ENCODE results near the gene CCDC88C. TPM values are rescaled to one million over a fixed set of nuclear protein-coding genes. Genes with fewer than 3 reads are reported as not detected.

Gene CCDC88C
- total and polyA plus RNA-seq, 12 donors = 2.2 to 8.4 (median 4.9) TPM

DNA sequence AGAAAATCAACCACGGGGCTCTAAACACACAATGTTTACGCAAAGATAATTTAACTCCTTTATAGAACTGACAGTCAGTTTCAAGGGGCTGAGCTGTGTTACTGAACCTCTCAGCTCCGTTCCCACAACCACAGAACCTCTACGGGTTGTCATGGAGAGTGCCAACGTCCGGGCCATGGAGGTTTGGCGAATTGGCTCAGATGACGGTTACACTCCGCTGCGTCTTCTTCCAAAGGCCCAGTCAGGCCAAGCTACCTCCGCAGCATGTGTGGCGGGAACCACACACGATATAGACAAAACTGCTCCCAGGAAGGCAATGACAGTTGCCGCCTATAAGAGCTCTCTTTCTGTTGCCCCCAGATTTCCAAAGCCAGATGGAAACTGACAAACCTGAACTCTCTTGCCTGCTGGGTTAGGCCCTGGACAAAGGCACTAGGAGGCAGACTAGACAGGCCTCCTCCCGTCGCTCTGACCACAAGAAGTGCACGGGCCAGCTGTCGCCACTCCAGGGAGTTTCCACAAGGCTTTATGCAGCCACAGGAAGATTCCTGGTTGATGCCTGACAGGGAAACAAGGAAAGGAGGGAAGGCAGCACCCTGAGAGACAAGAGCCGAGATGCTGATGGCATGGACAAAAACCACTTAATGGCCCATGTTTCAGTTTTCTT, 30.3 kb downstream of the CCDC88C start:
- ATAC-seq (peak in 2 of 8 donors; percentile 50 to 53), DNase-seq (no peak)
- H3K9me3 ChIP-seq = no peaks in the 10 kb centered on the region
- H3K4me1 ChIP-seq = peaks cover 0 to 58% (median 7%) of the 10 kb centered on the region in 9 donors
- peaks cover 0 to 46% (median 4%) of the 10 kb centered on the region in 7 donors for H3K27me3 ChIP-seq
- no peak overlapping the region for H3K4me3 ChIP-seq
- TF ChIP-seq, protein P1, sequence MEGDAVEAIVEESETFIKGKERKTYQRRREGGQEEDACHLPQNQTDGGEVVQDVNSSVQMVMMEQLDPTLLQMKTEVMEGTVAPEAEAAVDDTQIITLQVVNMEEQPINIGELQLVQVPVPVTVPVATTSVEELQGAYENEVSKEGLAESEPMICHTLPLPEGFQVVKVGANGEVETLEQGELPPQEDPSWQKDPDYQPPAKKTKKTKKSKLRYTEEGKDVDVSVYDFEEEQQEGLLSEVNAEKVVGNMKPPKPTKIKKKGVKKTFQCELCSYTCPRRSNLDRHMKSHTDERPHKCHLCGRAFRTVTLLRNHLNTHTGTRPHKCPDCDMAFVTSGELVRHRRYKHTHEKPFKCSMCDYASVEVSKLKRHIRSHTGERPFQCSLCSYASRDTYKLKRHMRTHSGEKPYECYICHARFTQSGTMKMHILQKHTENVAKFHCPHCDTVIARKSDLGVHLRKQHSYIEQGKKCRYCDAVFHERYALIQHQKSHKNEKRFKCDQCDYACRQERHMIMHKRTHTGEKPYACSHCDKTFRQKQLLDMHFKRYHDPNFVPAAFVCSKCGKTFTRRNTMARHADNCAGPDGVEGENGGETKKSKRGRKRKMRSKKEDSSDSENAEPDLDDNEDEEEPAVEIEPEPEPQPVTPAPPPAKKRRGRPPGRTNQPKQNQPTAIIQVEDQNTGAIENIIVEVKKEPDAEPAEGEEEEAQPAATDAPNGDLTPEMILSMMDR (IDR thresholded peaks at IDR 0.05) = no peak
- no peaks in the 10 kb centered on the region for H3K36me3 ChIP-seq
- WGBS, 2 donors = 68 to 70% methylated on average over 19 of the region's 19 CpGs
- intact Hi-C loops (cut with DNase I) = no loop called here
- no peak overlapping the region for H3K27ac ChIP-seq

DNA sequence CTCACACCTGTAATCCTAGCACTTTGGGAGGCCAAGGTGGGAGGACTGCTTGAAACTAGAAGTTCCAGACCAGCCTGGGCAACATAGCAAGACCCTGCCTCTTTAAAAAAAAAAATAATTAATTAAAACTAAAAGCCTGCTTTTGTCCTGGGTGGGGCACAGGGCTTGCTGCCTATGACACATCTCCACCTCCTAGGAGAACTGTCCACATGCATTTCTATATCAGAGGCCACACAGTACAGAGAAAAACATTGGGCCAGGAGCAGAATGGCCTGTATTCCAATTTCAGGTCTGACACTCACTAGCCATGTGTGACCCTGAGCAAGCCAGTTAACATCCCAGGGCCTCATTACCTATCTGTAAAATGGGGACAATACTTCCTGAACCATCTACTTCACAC, 31.9 kb downstream of the CCDC88C start:
- ATAC-seq = no peak
- Histone ChIP-seq H3K27me3 (peaks cover 0 to 31% (median 4%) of the 10 kb centered on the region in 7 donors), H3K9me3 (no peaks in the 10 kb centered on the region), H3K4me1 (peaks cover 0 to 51% (median 11%) of the 10 kb centered on the region in 9 donors), H3K36me3 (no peaks in the 10 kb centered on the region), H3K27ac (no peak overlapping the region), H3K4me3 (no peak overlapping the region)
- DNase-seq = no peak
- intact Hi-C loops (cut with DNase I) = no loop called here
- TF ChIP-seq, protein P1 (IDR thresholded peaks at IDR 0.05) = no peak

DNA sequence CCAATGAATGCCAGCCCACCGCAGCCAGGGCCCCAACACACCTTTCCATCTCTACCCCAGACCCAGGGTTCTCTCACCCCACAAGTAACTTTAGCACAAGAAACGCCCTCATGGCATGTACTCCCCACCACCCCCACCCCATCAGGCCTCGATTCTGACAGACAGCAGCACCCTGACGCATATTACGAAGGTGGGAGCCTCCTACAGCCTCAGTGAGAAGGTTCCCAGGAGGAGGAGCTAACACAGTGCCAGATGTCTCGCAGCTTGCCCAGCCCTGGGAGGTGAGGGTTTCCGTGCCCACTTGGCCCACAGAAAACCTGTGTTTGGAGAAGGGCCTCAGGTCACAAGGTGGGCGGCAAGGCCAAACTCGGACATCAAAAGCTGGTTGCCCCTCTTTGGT, 32.4 kb downstream of the CCDC88C start:
- Histone ChIP-seq H3K4me3 (no peak overlapping the region), H3K27ac (no peak overlapping the region), H3K36me3 (no peaks in the 10 kb centered on the region), H3K27me3 (peaks cover 0 to 27% (median 1%) of the 10 kb centered on the region in 7 donors), H3K9me3 (no peaks in the 10 kb centered on the region), H3K4me1 (peaks cover 0 to 51% (median 15%) of the 10 kb centered on the region in 9 donors)
- 85 to 92% methylated on average over 9 of the region's 9 CpGs for WGBS, 2 donors
- intact Hi-C loops (cut with DNase I) = no loop called here
- TF ChIP-seq, protein P1 (IDR thresholded peaks at IDR 0.05) = no peak
- ATAC-seq = no peak
- DNase-seq = no peak

DNA sequence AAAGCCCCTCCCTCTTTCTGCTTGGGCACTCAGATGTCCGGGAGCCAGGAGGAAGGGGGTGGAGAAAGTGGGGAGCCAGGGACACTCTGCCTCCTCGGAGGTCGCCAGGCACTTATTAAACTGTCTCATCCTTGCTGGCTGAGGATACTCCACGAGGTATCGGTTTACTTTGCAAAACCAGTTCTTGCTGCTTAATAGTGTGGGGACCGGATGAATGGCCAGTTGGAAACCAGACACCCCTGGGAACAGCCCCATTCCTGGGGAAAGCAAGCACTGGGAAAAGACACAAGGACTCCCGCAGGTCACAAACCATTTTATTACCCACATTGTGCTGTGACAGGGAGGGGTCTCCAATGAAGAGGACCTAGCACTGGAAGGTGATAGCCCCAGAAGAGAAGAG, 34.2 kb downstream of the CCDC88C start:
- no peak for DNase-seq
- Histone ChIP-seq H3K36me3 (no peaks in the 10 kb centered on the region), H3K9me3 (no peaks in the 10 kb centered on the region), H3K4me3 (no peak overlapping the region), H3K27me3 (peaks cover 0 to 14% (median 0%) of the 10 kb centered on the region in 7 donors), H3K4me1 (peaks cover 0 to 54% (median 30%) of the 10 kb centered on the region in 9 donors), H3K27ac (no peak overlapping the region)
- no peak for ATAC-seq
- TF ChIP-seq, protein P1 (IDR thresholded peaks at IDR 0.05) = no peak
- WGBS, 2 donors = 55 to 56% methylated on average over 7 of the region's 7 CpGs
- intact Hi-C loops (cut with DNase I) = no loop called here

All from heart right ventricle (tissue), 16 donors.